OCI-LY7 (cell line): ENCODE measurements around the gene HNRNPH3.

ENCODE experiments used
- EZH2phosphoT487 ChIP-seq: fragments of 200-600 bp; sonication (generic); IDR thresholded peaks from 2 replicates; pipeline ENCODE4 v1.6.1; 2018; ENCODE audit warnings: low read depth, borderline replicate concordance, mild to moderate bottlenecking, mixed run types, antibody characterized with exemption, low read length, moderate library complexity, mixed read lengths
- TF ChIP-seq, protein P1 (sequence below): fragments of 200-600 bp; sonication (generic); conservative IDR thresholded peaks from 2 replicates; pipeline ENCODE4 v1.5.1; 2014; ENCODE audit warnings: mild to moderate bottlenecking, antibody characterized with exemption, low read length, moderate library complexity, mixed read lengths

- TF ChIP-seq, protein P1, sequence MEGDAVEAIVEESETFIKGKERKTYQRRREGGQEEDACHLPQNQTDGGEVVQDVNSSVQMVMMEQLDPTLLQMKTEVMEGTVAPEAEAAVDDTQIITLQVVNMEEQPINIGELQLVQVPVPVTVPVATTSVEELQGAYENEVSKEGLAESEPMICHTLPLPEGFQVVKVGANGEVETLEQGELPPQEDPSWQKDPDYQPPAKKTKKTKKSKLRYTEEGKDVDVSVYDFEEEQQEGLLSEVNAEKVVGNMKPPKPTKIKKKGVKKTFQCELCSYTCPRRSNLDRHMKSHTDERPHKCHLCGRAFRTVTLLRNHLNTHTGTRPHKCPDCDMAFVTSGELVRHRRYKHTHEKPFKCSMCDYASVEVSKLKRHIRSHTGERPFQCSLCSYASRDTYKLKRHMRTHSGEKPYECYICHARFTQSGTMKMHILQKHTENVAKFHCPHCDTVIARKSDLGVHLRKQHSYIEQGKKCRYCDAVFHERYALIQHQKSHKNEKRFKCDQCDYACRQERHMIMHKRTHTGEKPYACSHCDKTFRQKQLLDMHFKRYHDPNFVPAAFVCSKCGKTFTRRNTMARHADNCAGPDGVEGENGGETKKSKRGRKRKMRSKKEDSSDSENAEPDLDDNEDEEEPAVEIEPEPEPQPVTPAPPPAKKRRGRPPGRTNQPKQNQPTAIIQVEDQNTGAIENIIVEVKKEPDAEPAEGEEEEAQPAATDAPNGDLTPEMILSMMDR: no peak
- no peak for TF ChIP-seq EZH2phosphoT487
Observed at GRCh38 chr10:68333440-68334431, 1.9 kb downstream of the HNRNPH3 start.
